Subcutaneous preadipocyte (primary cell): ENCODE results near the gene GBP6. TPM values are rescaled to one million over a fixed set of nuclear protein-coding genes. Genes with fewer than 3 reads are reported as not detected.

Source experiments
- total RNA-seq: library from RNA; depleted of rRNA; stranded (reverse); fragments of >200 nt; gene quantifications from 2 replicates; pipeline ENCODE4 v1.2.3, GENCODE V29; 2012

Gene GBP6, protein sequence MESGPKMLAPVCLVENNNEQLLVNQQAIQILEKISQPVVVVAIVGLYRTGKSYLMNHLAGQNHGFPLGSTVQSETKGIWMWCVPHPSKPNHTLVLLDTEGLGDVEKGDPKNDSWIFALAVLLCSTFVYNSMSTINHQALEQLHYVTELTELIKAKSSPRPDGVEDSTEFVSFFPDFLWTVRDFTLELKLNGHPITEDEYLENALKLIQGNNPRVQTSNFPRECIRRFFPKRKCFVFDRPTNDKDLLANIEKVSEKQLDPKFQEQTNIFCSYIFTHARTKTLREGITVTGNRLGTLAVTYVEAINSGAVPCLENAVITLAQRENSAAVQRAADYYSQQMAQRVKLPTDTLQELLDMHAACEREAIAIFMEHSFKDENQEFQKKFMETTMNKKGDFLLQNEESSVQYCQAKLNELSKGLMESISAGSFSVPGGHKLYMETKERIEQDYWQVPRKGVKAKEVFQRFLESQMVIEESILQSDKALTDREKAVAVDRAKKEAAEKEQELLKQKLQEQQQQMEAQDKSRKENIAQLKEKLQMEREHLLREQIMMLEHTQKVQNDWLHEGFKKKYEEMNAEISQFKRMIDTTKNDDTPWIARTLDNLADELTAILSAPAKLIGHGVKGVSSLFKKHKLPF
- not detected in 2 replicates for total RNA-seq

DNA sequence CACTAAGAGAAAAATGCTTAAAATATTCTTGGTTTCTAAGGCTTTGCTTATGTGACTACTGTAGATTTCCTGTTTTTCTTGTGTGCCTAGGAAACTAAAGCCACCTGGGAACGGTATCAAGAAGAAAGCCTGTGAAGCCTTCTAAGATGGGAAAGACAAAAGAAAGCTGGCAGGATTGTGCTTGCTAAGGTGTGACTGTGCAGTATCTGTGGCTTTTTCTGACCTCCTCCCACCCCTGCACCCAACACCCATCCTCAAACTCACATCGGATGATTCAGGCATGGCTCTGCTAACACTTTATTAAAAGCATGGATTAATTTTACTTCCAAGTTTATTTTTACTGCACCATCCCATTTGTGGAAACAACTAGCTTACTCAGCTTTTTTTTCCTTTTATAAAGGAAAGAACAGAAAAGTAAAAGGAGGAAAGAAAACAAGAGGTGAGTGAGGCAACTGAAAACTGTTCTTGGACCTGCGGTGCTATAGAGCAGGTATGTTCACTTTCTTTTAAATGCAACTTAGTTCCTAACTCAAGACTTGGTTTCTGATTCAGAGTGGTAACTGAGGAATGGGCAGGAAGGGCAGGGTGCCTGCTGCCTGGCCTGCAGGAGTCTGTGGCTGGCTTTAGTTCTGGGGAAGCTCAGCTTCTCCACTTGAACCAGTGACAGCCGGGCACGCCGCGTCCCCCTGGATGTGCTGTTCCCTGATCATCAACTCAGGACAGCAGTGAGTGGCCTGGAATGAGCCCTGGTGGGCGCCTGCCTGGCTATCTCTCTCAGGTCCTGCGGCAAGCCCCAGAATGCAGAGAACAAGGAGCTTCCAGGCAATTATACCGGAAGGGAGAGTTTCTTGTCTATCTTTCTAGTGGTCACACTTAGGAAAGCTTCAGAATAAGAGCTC, at the start of gene GBP6:
GBP6 (plus strand) TSS at position 422 of the 899 bp plus-strand sequence. CDS start 4,493 bp downstream, outside the sequence.

Other genes with a start within 250 kb of the GBP6 start
- gene GBP2, start 237.9 kb upstream of the GBP6 start, total RNA-seq, result 2.7 and 15.1 TPM in 2 replicates
- gene GBP7, start 188.1 kb upstream of the GBP6 start, total RNA-seq, result not detected in 2 replicates
- gene GBP4, start 165.1 kb upstream of the GBP6 start, total RNA-seq, result under 0.01 and 0.37 TPM in 2 replicates
- gene GBP5, start 91.2 kb upstream of the GBP6 start, total RNA-seq, result not detected in 2 replicates
- gene LRRC8B, start 160.8 kb downstream of the GBP6 start, total RNA-seq, result 10.7 and 10.8 TPM in 2 replicates